HepG2 (cell line): ENCODE data around the gene UNC5C. TPM values are rescaled to one million over a fixed set of nuclear protein-coding genes. Genes with fewer than 3 reads are reported as not detected.

Source experiments
- ATAC-seq: fragments of 200-7000 bp; cut with Tn5 transposase; 3 replicates; pipeline ENCODE4 v1.9.1; 2020; ENCODE audit warnings: mild to moderate bottlenecking, moderate library complexity
- BruUV-seq: library from RNA; stranded (reverse); fragments of 400-500 nt; replicated peaks from 2 replicates; lab custom pipeline; 2021; lab: Mats Ljungman, UMichigan
- CTCF ChIA-PET: fragments of 300-600 bp; formaldehyde crosslinking; extraction: SDS; loops from one replicate; lab custom pipeline; 2021; ENCODE audit warnings: low total read pairs, inconsistent platforms, low intra/inter-chr PET ratio; lab: Yijun Ruan, JAX
- POLR2A ChIA-PET: fragments of 350-600 bp; sonication (Branson Sonifier 250); formaldehyde crosslinking; loops from one replicate; lab custom pipeline; 2020; ENCODE audit warnings: antibody characterized with exemption, inconsistent platforms; lab: Yijun Ruan, JAX
- DNase-seq: peaks from one replicate; pipeline ENCODE4 v3.0.0-alpha.2; 2015; ENCODE audit warnings: low spot score
- FAIRE-seq: peaks from 3 replicates; lab custom pipeline; 2011; peaks lifted over from hg19 to GRCh38; lab: Jason Lieb, UNC
- H2AFZ ChIP-seq: one replicate; pipeline ENCODE4 v1.6.1; 2011; ENCODE audit warnings: low read length, inconsistent platforms
- H3K27ac ChIP-seq: fragments of 300-600 bp; 3 replicates; pipeline ENCODE4 v1.8.0; 2011; ENCODE audit warnings: mixed run types, mild to moderate bottlenecking, mixed read lengths, low read length, inconsistent platforms; ENCODE audit not compliant: insufficient read depth; ENCODE audit errors: extremely low read length
- H3K27me3 ChIP-seq, 2 experiments: fragments of 200-600 bp in 1 of 2; 2 replicates in 1 of 2; 3 replicates in 1 of 2; pipeline versions ENCODE4 v1.6.0 to v1.8.0; 2011; ENCODE audit warnings: low read length in 2 of 2, mild to moderate bottlenecking in 2 of 2, moderate library complexity in 2 of 2, inconsistent platforms in 1 of 2; ENCODE audit not compliant: insufficient read depth in 2 of 2, control insufficient read depth in 1 of 2
- H3K36me3 ChIP-seq, 2 experiments: fragments of 200-600 bp in 1 of 2; replicated peaks in 1 of 2; 2 replicates in 1 of 2; 3 replicates in 1 of 2; pipeline versions ENCODE4 v1.5.1 to v1.8.0; 2011; ENCODE audit warnings: low read length in 2 of 2, inconsistent platforms in 1 of 2; ENCODE audit not compliant: insufficient read depth in 2 of 2, control insufficient read depth in 1 of 2
- H3K4me1 ChIP-seq: 2 replicates; pipeline ENCODE4 v1.5.1; 2012; ENCODE audit warnings: low read length, inconsistent platforms; ENCODE audit not compliant: insufficient read depth
- H3K4me2 ChIP-seq: 2 replicates; pipeline ENCODE4 v1.6.0; 2011; ENCODE audit warnings: low read depth, low read length, inconsistent platforms
- H3K4me3 ChIP-seq, 3 experiments: fragments of 200-600 bp in 1 of 3; sonication (generic), shearing (Covaris generic) in 1 of 3; replicated peaks in 1 of 3; 2 replicates each; pipeline ENCODE4 v1.5.1; 2011 to 2016; ENCODE audit warnings: low read length in 3 of 3, inconsistent platforms in 2 of 3, low read depth in 2 of 3, mild to moderate bottlenecking in 2 of 3, control low read depth in 1 of 3, mixed read lengths in 1 of 3; ENCODE audit not compliant: insufficient read depth in 1 of 3
- H3K79me2 ChIP-seq: one replicate; pipeline ENCODE4 v1.6.1; 2011; ENCODE audit warnings: low read length, inconsistent platforms; ENCODE audit not compliant: insufficient read depth
- H3K9ac ChIP-seq: 2 replicates; pipeline ENCODE4 v1.6.0; 2011; ENCODE audit warnings: mild to moderate bottlenecking, low read depth, low read length, inconsistent platforms; ENCODE audit not compliant: insufficient read depth
- H3K9me3 ChIP-seq: 2 replicates; pipeline ENCODE4 v1.5.1; 2012; ENCODE audit warnings: mild to moderate bottlenecking, low read length
- H4K20me1 ChIP-seq: 2 replicates; pipeline ENCODE4 v1.6.0; 2011; ENCODE audit warnings: inconsistent platforms, mild to moderate bottlenecking, low read length, moderate library complexity; ENCODE audit not compliant: insufficient read depth
- CEBPB ChIP-seq: IDR thresholded peaks from 2 replicates; pipeline ENCODE4 v1.6.1; 2011; ENCODE audit warnings: low read depth, low read length, improper control_type of control experiment, borderline replicate concordance
- FOXM1 ChIP-seq: sonication (generic); formaldehyde crosslinking; IDR thresholded peaks from 2 replicates; pipeline ENCODE4 v1.5.0; 2020; ENCODE audit warnings: missing genetic modification reagents
- KDM5B ChIP-seq: sonication (generic); formaldehyde crosslinking; IDR thresholded peaks from 2 replicates; pipeline ENCODE4 v1.4.0; 2020; ENCODE audit warnings: missing genetic modification reagents, mild to moderate bottlenecking, borderline replicate concordance
- SRSF4 ChIP-seq: fragments of 200-400 bp; formaldehyde crosslinking; IDR thresholded peaks from one replicate; pipeline ENCODE4 v1.6.1; 2018; ENCODE audit warnings: mild to moderate bottlenecking, low read depth, low read length, moderate library complexity; ENCODE audit not compliant: poor library complexity, severe bottlenecking
- STAT5B ChIP-seq: sonication (generic); formaldehyde crosslinking; IDR thresholded peaks from 2 replicates; pipeline ENCODE4 v1.4.0; 2020; ENCODE audit warnings: missing genetic modification reagents
- TBX2 ChIP-seq: sonication (generic); formaldehyde crosslinking; IDR thresholded peaks from 2 replicates; pipeline ENCODE4 v1.5.0; 2020; ENCODE audit warnings: missing genetic modification reagents, mild to moderate bottlenecking, borderline replicate concordance
- ZNF713 ChIP-seq: sonication (generic); formaldehyde crosslinking; IDR thresholded peaks from 2 replicates; pipeline ENCODE4 v1.4.0; 2020; ENCODE audit warnings: mild to moderate bottlenecking, missing genetic modification reagents
- WGBS: methylation state at CpG from one replicate; pipeline ENCODE4 v1.1.6; 2017; ENCODE audit warnings: low lambda C conversion rate; 5-methylcytosine and 5-hydroxymethylcytosine counted together
- in situ Hi-C: cut with HindIII; loops from 2 replicates; pipeline ENCODE4 v1.10.0; 2017; ENCODE audit warnings: low pct_unique_long_range_greater_than_20kb; ENCODE audit not compliant: extremely low pct_ligation_motif_present
- intact Hi-C: fragments of 100-400 bp; cut with micrococcal nuclease; formaldehyde crosslinking; loops from one replicate; pipeline ENCODE4 v1.10.0; 2022; ENCODE audit not compliant: unreplicated experiment
- polyA plus RNA-seq, 8 experiments: library from polyadenylated mRNA; depleted of rRNA in 3 of 8; stranded (reverse) in 7 of 8; unstranded in 1 of 8; fragments of >200 nt; fragmentation: Illumina TruSeq in 4 of 8; extraction: Trizol in 4 of 8; gene quantifications; 2 replicates each; pipeline versions ENCODE4 v1.2.1 to v1.2.3, GENCODE V29; 2011 to 2016; ENCODE audit warnings: low read depth in 4 of 8, missing spikeins in 1 of 8, mixed read lengths in 1 of 8; ENCODE audit not compliant: insufficient read depth in 1 of 8
- total RNA-seq, 5 experiments: library from RNA; depleted of rRNA; stranded (reverse); fragments of >200 nt; fragmentation: Illumina TruSeq; extraction: Trizol; gene quantifications; 2 replicates each; pipeline ENCODE4 v1.2.3, GENCODE V29; 2016; ENCODE audit warnings: low read depth in 1 of 5
- TF ChIP-seq, protein P1 (sequence below): sonication (generic); formaldehyde crosslinking; IDR thresholded peaks from 2 replicates; pipeline ENCODE4 v1.4.0; 2020; ENCODE audit warnings: missing genetic modification reagents, borderline replicate concordance
- TF ChIP-seq, protein P2 (sequence below): sonication (generic); formaldehyde crosslinking; IDR thresholded peaks from 2 replicates; pipeline ENCODE4 v1.8.1; 2023; ENCODE audit warnings: mild to moderate bottlenecking, moderate library complexity, missing genetic modification reagents
- TF ChIP-seq, protein P3 (sequence below): sonication (generic); IDR thresholded peaks from 2 replicates; pipeline ENCODE4 v1.6.1; 2016; ENCODE audit warnings: low read depth, borderline replicate concordance

Gene UNC5C
- total and polyA plus RNA-seq, 2 of the 13 experiments (the other 11 are each of a cell fraction or from before 2014, with no cell fraction given): not detected

DNA sequence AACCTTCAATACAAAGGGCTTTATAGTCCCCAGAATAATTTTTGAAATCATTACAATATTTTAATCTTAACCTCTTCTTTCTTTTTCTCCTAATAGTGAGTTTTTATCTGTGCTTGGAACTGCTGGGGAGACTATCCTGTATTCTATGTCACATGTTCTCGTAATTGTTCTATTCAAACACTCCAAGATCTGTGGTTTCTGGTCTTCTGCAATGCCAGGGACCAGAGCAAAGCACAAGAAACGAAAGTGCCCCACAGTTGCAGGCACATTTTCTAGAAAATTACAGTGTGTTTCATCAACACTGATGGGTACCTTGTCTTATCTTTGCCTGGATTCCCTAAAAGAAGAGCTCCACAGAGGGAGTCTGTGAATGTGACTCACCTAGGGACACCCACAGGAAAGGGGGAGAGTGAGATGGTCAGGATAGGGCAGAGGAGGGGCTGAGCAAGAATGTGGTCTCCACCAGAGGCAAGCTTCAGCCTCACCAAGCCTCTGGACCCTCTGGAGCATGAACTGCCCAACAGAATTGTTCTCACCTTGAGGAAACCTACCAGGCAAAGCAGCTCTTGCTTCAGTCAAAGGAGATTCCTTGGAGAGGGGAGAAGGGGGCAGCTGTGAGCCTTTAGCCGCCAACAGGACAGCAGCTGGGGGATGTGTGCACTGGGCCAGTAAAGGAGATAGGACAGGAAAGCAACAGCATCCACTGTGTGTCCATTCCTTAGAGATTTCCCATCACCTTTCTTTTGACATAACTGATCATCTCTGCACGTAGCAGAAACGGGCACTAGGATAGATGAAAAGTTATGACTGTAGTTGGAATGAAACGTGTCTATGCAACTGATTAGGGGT is 25.9 kb downstream of the UNC5C start:
- Histone ChIP-seq H3K9ac (no peak overlapping the region), H4K20me1 (no peaks in the 10 kb centered on the region), H3K79me2 (no peaks in the 10 kb centered on the region), H3K27ac (no peak overlapping the region), H2AFZ (no peak overlapping the region), H3K9me3 (no peaks in the 10 kb centered on the region), H3K27me3 (no peaks in the 10 kb centered on the region), H3K36me3 (no peaks in the 10 kb centered on the region), H3K4me3 (no peak overlapping the region), H3K4me2 (no peak overlapping the region), H3K4me1 (no peaks in the 10 kb centered on the region)
- 0% methylated on average over 6 of the region's 6 CpGs for WGBS
- intact Hi-C loops: no loop called here
- CTCF ChIA-PET: no interaction called here
- FAIRE-seq (no peak), ATAC-seq (no peak), DNase-seq (no peak)
- no TSS peak for BruUV-seq
- POLR2A ChIA-PET: no interaction called here
- TF ChIP-seq TBX2 (CRISPR knock-in tag): no peak
- TF ChIP-seq CEBPB: no peak
- TF ChIP-seq FOXM1 (CRISPR knock-in tag): no peak
- in situ Hi-C loops: no loop called here

DNA sequence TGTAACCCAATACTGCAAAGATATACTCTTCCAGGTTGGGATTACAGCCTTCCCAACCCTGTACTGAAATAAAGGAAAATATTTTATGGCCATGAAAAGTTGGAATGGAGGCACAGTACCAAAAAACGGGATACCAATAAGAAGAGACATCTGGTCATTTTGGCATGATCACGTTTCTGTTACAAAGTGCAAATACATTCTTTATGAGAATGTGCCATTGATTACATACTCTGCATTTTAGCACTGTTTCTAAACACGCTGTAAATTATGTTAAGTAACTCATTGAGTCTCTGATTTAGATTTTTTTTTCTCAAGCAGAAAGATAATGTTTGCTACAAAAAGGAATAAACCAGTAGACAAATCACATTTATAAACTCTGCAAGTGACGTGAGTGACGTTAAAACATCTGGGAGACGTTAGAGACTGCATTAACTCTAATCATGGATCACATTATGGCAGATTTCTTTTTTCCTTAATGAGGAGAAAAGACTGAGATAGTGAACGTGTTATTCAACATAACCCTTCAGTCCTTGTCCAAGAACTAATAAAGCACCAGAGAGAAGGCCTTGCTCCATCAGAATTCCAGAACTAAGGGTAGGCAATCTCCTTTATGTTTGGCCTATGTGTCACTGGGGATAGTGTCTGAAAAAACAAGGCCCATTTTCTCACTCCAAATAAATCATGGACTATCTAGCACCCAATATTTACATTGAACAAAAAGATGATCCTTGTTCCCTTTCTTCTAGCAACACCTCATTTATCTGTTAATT is 31.0 kb downstream of the UNC5C start:
- no peaks in the 10 kb centered on the region for H3K79me2 ChIP-seq
- no peak for DNase-seq
- H3K4me3 ChIP-seq: no peak overlapping the region
- no peak for ATAC-seq
- no peak overlapping the region for H3K27ac ChIP-seq
- 3% methylated on average over 7 of the region's 7 CpGs for WGBS
- in situ Hi-C loops (no loop called here), intact Hi-C loops (loop anchor here (5.0 kb wide), 1 partner anchor 220 kb away; no protein-coding TSS in a partner anchor)
- BruUV-seq: no TSS peak
- H3K9ac ChIP-seq: no peak overlapping the region
- H3K9me3 ChIP-seq: no peaks in the 10 kb centered on the region
- H2AFZ ChIP-seq: no peak overlapping the region
- no peaks in the 10 kb centered on the region for H3K4me1 ChIP-seq
- no peak for FAIRE-seq
- no peak overlapping the region for H3K4me2 ChIP-seq
- H3K27me3 ChIP-seq: no peaks in the 10 kb centered on the region
- CTCF ChIA-PET: no interaction called here
- no peaks in the 10 kb centered on the region for H4K20me1 ChIP-seq
- POLR2A ChIA-PET: no interaction called here
- no peaks in the 10 kb centered on the region for H3K36me3 ChIP-seq
- TF ChIP-seq ZNF713 (CRISPR knock-in tag) (no peak), KDM5B (CRISPR knock-in tag) (no peak), STAT5B (CRISPR knock-in tag) (no peak), SRSF4 (no peak)
- TF ChIP-seq, protein P1, sequence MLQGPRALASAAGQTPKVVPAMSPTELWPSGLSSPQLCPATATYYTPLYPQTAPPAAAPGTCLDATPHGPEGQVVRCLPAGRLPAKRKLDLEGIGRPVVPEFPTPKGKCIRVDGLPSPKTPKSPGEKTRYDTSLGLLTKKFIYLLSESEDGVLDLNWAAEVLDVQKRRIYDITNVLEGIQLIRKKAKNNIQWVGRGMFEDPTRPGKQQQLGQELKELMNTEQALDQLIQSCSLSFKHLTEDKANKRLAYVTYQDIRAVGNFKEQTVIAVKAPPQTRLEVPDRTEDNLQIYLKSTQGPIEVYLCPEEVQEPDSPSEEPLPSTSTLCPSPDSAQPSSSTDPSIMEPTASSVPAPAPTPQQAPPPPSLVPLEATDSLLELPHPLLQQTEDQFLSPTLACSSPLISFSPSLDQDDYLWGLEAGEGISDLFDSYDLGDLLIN (CRISPR knock-in tag): no peak
- TF ChIP-seq, protein P2, sequence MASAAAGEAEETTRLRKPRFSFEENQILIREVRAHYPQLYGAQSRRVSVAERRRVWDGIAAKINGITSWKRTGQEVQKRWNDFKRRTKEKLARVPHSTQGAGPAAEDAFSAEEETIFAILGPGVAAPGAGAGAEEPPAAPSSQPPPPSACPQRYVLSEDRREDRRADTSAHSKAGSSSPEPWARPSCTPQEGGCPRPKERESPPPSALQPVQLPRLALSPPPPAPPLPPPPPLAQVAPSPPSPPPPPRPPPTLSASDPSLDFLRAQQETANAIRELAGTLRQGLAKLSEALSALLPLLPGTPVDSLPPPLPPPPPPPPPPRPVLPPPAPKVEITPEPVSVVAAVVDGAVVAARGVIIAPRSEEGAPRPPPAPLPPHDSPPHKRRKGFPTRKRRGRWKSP (CRISPR knock-in tag): no peak
- TF ChIP-seq, protein P3, sequence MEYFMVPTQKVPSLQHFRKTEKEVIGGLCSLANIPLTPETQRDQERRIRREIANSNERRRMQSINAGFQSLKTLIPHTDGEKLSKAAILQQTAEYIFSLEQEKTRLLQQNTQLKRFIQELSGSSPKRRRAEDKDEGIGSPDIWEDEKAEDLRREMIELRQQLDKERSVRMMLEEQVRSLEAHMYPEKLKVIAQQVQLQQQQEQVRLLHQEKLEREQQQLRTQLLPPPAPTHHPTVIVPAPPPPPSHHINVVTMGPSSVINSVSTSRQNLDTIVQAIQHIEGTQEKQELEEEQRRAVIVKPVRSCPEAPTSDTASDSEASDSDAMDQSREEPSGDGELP: no peak
